ENCODE data around the gene SLC36A4.

GRCh38 chr11:93225662-93226061 lies 27.9 kb upstream of the SLC36A4 start:
- TF ChIP-seq CTCF (conservative IDR thresholded peaks at IDR 0.05; ENCODE audit: low read length), result peak; percentile 60
- no peak for TF ChIP-seq EZH2phosphoT487 (IDR thresholded peaks at IDR 0.05; ENCODE audit: borderline replicate concordance)
